ENCODE data around the gene EN2.

Gene EN2

DNA sequence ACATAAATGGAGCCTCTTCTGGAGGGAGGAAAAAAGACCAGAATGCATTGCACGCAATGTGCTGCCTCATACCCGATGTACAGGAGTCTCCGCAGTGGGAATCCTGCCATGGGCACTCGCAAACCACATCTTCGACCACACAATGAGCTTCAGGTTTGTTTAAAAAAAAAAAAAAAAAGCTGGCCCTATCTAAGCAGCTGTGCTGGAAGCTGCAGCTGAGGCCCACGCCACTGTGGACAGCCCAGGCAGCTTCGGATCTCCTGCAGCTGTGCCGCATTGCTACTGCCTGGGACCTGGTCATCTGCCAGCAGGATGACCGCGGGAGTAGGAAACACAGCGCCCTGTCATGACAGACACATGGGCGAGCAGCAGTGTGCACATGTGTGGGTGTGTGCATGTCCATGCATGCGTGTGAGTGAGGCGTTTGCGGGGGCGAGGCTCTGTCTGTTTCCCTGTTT is 26.0 kb downstream of the EN2 start:
- H3K27me3 ChIP-seq = peaks cover 0 to 47% of the 10 kb centered on the region in 2 donors

DNA sequence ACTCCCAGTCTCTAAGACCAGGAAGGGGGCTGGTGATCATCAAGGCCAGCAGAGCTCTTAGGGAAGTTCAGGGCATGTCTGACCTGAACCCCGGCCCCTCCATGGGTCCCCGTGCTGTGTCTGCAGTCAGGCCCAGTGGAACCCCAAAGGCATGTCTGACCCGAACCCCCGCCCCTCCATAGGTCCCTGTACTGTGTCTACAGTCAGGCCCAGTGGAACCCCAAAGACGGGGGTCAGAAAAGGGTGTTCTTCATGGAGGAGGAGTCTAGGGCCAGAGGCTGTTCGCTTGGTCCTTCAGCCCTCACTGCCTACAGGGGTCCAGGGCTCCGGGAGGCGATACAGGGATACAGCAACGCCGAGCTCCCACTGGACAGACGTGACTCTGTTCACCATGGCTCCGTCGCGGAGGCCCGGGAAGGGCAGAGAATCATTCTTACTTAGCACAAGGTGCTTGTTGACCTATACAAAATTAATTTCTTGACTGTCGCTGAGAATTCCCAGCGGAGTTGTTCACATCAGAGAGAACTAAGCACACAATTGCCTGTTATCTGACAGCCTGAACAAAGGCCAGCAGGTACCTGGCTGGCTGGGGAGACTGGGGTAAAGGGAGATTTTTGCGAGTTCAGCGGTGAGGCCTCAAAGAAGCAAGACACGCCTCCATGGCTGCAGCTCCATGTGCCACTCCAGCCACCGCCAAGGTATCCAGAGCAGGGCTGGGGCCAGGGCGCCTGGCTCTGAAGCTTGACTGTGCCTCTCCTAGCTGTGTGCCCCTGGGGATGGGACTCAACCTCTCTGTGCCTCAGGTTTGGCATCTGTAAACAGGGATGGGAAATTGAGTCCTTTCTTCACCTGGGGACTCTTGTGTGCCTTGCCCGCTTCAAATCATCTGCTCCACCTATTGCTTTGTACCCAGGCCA is 26.8 kb downstream of the EN2 start:
- TF ChIP-seq, protein P1, sequence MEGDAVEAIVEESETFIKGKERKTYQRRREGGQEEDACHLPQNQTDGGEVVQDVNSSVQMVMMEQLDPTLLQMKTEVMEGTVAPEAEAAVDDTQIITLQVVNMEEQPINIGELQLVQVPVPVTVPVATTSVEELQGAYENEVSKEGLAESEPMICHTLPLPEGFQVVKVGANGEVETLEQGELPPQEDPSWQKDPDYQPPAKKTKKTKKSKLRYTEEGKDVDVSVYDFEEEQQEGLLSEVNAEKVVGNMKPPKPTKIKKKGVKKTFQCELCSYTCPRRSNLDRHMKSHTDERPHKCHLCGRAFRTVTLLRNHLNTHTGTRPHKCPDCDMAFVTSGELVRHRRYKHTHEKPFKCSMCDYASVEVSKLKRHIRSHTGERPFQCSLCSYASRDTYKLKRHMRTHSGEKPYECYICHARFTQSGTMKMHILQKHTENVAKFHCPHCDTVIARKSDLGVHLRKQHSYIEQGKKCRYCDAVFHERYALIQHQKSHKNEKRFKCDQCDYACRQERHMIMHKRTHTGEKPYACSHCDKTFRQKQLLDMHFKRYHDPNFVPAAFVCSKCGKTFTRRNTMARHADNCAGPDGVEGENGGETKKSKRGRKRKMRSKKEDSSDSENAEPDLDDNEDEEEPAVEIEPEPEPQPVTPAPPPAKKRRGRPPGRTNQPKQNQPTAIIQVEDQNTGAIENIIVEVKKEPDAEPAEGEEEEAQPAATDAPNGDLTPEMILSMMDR (IDR thresholded peaks at IDR 0.05) = no peak
- Histone ChIP-seq H3K4me1 (no peaks in the 10 kb centered on the region), H3K9me3 (no peaks in the 10 kb centered on the region), H3K27ac (no peak overlapping the region), H3K36me3 (no peaks in the 10 kb centered on the region), H3K4me3 (no peak overlapping the region), H3K27me3 (peaks cover 0 to 54% of the 10 kb centered on the region in 2 donors)
- DNase-seq = no peak
- intact Hi-C loops (cut with DNase I; ENCODE audit: low total_unique reads) = no loop called here

More for the DNA sequence above, 26.0 kb downstream of the EN2 start:
- no peaks in the 10 kb centered on the region for H3K9me3 ChIP-seq
- H3K27ac ChIP-seq = no peak overlapping the region
- H3K4me3 ChIP-seq = no peak overlapping the region
- intact Hi-C loops (cut with DNase I; ENCODE audit: low total_unique reads) = no loop called here
- H3K36me3 ChIP-seq = no peaks in the 10 kb centered on the region
- TF ChIP-seq, protein P1 (IDR thresholded peaks at IDR 0.05) = no peak
- DNase-seq = no peak
- H3K4me1 ChIP-seq = no peaks in the 10 kb centered on the region

DNA sequence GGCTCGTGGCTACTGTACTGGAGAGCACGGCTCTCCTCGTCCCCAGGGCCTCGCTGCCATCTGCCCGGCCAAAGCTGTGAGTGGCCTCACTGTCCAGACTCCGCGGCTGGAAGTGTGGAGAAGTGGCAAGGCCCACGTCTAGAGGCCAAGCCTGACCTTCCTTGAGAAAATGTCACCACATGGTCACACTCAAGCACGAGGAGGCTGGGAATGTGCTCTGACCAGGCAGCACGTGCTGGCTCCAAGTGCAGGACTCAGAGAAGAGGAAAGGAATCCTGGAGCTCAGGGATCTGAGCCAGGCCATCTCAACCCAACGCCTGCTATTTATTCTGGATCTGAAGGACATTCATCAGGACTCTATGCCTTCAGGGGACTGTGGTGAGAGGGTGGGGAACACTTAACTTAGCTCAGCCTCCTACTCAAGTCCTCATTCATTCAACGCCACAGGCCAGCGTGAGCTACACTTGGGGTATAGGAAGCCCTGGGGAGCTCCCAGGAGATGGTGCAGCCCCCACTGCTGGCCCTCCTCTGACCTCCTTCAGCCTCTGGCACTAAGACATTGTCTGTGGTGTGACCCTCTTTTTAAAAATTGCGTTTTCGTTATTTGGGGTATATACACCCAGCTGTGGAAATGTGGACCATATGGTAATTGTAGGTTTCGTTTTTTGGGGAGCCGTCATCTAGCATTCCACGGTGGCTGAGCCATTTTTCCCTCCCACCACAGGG is 29.0 kb downstream of the EN2 start:
- Histone ChIP-seq H3K36me3 (no peaks in the 10 kb centered on the region), H3K27ac (no peak overlapping the region), H3K4me1 (peaks cover 0 to 16% (median 11%) of the 10 kb centered on the region in 4 donors), H3K9me3 (no peaks in the 10 kb centered on the region), H3K27me3 (peaks cover 0 to 57% of the 10 kb centered on the region in 2 donors), H3K4me3 (no peak overlapping the region)
- DNase-seq = no peak
- TF ChIP-seq, protein P1 (IDR thresholded peaks at IDR 0.05) = no peak
- intact Hi-C loops (cut with DNase I; ENCODE audit: low total_unique reads) = no loop called here

DNA sequence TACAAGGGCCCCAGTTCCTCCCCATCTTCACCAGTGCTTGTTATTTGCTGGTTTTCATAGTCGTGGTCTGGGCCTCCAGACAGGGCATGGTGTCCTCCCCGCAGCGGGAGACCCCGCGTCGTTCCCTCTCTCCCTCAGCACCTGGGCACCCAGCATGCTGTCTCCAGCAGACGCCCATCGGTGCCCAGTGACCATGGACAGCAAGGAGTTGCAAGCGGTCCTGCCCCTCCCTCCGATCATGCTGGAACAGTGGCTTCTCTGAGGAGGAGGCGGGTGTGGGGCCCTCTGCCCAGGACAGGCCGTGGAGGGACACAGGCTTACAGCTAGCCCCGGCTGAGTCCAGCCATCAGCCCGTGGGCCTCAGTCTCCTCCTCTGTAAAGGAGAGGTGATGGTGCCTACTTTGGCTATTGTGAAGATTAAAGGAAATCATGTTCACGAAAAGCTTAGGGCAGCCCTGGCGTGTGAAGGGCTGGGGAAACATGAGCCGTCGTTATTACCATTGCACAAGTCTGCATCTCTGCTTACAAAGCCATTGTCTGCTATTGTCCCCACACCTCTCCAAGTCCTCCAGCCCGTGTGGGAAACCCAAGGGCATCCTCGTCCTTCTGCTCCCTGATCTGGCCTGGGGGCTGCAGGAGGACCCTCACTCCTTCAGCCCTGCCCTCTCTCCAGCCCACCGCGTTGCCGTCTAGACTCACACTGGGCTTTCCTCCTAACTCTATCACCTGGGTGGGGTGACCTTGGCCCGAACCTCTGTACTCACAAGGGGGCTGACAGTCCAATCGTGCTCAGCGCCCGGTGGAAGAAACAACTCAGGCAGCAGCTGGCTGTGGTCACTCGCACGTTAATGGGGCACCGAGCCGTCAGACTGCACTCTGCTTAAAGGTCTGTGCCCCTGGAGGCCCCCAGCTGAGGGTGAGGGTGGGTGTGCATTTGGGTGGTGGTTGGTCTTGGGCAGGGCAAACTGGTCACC is 29.9 kb downstream of the EN2 start:
- no peaks in the 10 kb centered on the region for H3K9me3 ChIP-seq
- no peaks in the 10 kb centered on the region for H3K36me3 ChIP-seq
- H3K4me3 ChIP-seq = no peak overlapping the region
- no peak overlapping the region for H3K27ac ChIP-seq
- intact Hi-C loops (cut with DNase I; ENCODE audit: low total_unique reads) = no loop called here
- peaks cover 0 to 56% of the 10 kb centered on the region in 2 donors for H3K27me3 ChIP-seq
- H3K4me1 ChIP-seq = peaks cover 0 to 16% (median 11%) of the 10 kb centered on the region in 4 donors
- TF ChIP-seq, protein P1 (IDR thresholded peaks at IDR 0.05) = no peak
- no peak for DNase-seq
